ENCODE results near the gene CD300H. TPM values are rescaled to one million over a fixed set of nuclear protein-coding genes. Genes with fewer than 3 reads are reported as not detected.
A peak's percentile ranks its signal among the peaks of the same experiment; 100 is the strongest.

CD300H gene
- total RNA-seq, 1 experiment from 2014 or later, result not detected

DNA sequence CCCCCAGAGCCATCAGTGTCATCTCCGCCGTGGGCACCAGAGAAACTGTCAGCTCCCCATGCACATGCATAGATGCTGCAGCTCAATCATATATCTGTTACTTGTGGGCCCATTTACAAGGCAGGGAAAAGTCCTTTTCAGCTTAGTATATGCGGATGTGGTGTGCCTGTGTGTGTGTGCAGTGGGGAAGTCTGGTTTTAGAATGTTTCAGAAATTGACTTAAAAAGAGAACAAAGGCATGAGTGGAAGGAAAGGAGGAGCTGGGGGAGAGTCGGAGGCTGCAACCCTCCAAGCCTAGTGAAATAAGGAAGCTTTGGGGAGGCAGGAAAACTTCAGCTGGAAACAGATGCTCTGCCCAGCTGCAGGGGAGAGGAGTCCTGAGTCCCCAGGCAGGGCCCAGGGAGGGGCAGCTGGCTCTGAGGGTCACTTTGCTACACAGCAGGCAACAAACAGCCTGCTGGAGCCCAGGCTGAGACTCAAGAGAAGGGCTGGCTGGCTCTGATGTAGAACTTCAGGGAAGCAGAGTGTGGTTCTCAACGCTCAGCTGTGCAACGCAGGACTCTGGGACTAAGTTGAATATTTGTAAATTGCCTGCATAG is 35.8 kb upstream of the CD300H start:
- no TSS peak for BruUV-seq (replicated peaks)
- Histone ChIP-seq H3K4me2 (ENCODE audit: low read length) (no peak overlapping the region), H4K20me1 (ENCODE audit: insufficient read depth) (no peaks in the 10 kb centered on the region), H3K27me3 (ENCODE audit: insufficient read depth, low read length) (peaks cover 67% of the 10 kb centered on the region), H3K36me3 (ENCODE audit: control insufficient read depth in 1 of 2, insufficient read depth in 2 of 2, low read length in 2 of 2) (no peaks in the 10 kb centered on the region), H3K79me2 (ENCODE audit: insufficient read depth, low read length) (no peaks in the 10 kb centered on the region), H3K9me3 (ENCODE audit: control insufficient read depth in 1 of 2, insufficient read depth in 1 of 2, low read depth in 1 of 2, low read length in 2 of 2) (no peaks in the 10 kb centered on the region), H3K4me1 (ENCODE audit: control insufficient read depth in 1 of 2, insufficient read depth in 2 of 2, low read length in 2 of 2) (peaks cover 0 to 8% of the 10 kb centered on the region in 2 experiments; a peak in 1 of 4 replicates), H2AFZ (ENCODE audit: low read depth, low read length, poor library complexity, severe bottlenecking) (no peak overlapping the region), H3K27ac (ENCODE audit: low read depth, low read length) (no peak overlapping the region), H3K9ac (ENCODE audit: low read length) (no peak overlapping the region), H3K9me2 (ENCODE audit: insufficient read depth) (no peaks in the 10 kb centered on the region), H3K4me3 (replicated peaks in 1 of 2; ENCODE audit: low read depth in 1 of 2, low read length in 2 of 2) (no peak overlapping the region)
- POLR2A ChIA-PET, result no interaction called here
- intact Hi-C loops (cut with micrococcal nuclease), result loop anchor here (2.0 to 10.0 kb wide), 2 partner anchors 234 to 298 kb away; no protein-coding TSS in a partner anchor
- no peak for ATAC-seq
- DNase-seq (ENCODE audit: low read depth, low spot score), result no peak
- no peak for TF ChIP-seq CEBPB (IDR thresholded peaks at IDR 0.05; ENCODE audit: low read depth)
- TF ChIP-seq ELF1 (IDR thresholded peaks at IDR 0.05; ENCODE audit: borderline replicate concordance, low read depth), result no peak
- no peak for TF ChIP-seq POLR2A (IDR thresholded peaks at IDR 0.05; ENCODE audit: borderline replicate concordance, extremely low read depth, insufficient read depth, insufficient read length)
- TF ChIP-seq FOSL1 (IDR thresholded peaks at IDR 0.05; ENCODE audit: low read depth), result no peak
- TF ChIP-seq EZH2phosphoT487 (IDR thresholded peaks at IDR 0.05; ENCODE audit: borderline replicate concordance), result no peak
- RAD21 ChIA-PET (ENCODE audit: low non-redundant PET in 1 of 2, low total read pairs in 2 of 2, uncharacterized antibody in 2 of 2, unreplicated experiment in 2 of 2), result interaction anchor here (0.5 to 1.4 kb wide), 3 partner anchors 10 to 126 kb away, joined by 3 read pairs; no protein-coding TSS in a partner anchor
- CTCF ChIA-PET, result interaction anchor here (0.9 to 3.1 kb wide), 9 partner anchors 9 to 235 kb away, joined by 3 to 20 read pairs (median 4); partner anchors contain the start of gene GPR142

DNA sequence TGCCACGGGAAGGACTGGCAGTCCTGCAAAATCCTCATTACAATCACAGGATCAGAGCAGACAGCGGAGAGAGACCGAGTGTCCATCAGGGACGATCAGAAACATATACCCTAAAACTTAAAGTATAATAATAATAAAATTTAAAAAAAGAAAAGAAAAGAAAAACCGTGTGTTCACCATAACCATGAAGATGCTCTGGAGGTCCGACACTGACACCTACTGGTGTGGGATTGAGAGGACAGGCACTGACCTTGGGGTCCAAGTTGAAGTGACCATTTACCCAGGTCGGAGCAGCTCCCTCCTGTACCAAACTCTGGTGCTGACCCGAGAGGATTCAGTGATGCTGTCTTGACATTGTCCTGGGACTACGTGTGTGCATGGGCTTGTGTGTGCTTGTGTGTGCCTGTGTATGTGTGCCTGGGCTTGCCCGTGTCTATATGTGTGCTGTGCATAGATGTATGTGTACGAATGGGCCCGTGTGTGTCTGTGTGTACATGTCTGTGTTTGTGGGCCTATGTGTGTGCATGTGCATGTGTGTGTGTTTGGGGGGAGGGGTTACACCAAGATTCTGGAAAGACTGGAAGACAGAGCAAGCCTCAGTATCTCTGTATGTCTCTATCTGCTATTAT is 34.7 kb upstream of the CD300H start:
- BruUV-seq (replicated peaks), result no TSS peak
- RAD21 ChIA-PET (ENCODE audit: low non-redundant PET in 1 of 2, low total read pairs in 2 of 2, uncharacterized antibody in 2 of 2, unreplicated experiment in 2 of 2), result interaction anchor here (0.8 to 1.4 kb wide), 2 partner anchors 125 to 223 kb away, joined by 3 read pairs; no protein-coding TSS in a partner anchor
- intact Hi-C loops (cut with micrococcal nuclease), result loop anchor here (1.0 to 10.0 kb wide), 7 partner anchors 36 to 297 kb away; no protein-coding TSS in a partner anchor
- no peaks in the 10 kb centered on the region for H4K20me1 ChIP-seq (ENCODE audit: insufficient read depth)
- peaks cover 64% of the 10 kb centered on the region for H3K27me3 ChIP-seq (ENCODE audit: insufficient read depth, low read length)
- POLR2A ChIA-PET, result no interaction called here
- H3K36me3 ChIP-seq (ENCODE audit: control insufficient read depth in 1 of 2, insufficient read depth in 2 of 2, low read length in 2 of 2), result no peaks in the 10 kb centered on the region
- H3K9me2 ChIP-seq (ENCODE audit: insufficient read depth), result no peaks in the 10 kb centered on the region
- ATAC-seq, result peak; percentile 89
- no peaks in the 10 kb centered on the region for H3K79me2 ChIP-seq (ENCODE audit: insufficient read depth, low read length)
- no peak overlapping the region for H3K4me2 ChIP-seq (ENCODE audit: low read length)
- H3K4me1 ChIP-seq (ENCODE audit: control insufficient read depth in 1 of 2, insufficient read depth in 2 of 2, low read length in 2 of 2), result peaks cover 0 to 8% of the 10 kb centered on the region in 2 experiments; a peak in 1 of 4 replicates
- no peak overlapping the region for H3K4me3 ChIP-seq (replicated peaks in 1 of 2; ENCODE audit: low read depth in 1 of 2, low read length in 2 of 2)
- no peak overlapping the region for H2AFZ ChIP-seq (ENCODE audit: low read depth, low read length, poor library complexity, severe bottlenecking)
- H3K9me3 ChIP-seq (ENCODE audit: control insufficient read depth in 1 of 2, insufficient read depth in 1 of 2, low read depth in 1 of 2, low read length in 2 of 2), result no peaks in the 10 kb centered on the region
- CTCF ChIA-PET, result interaction anchor here (0.6 to 3.1 kb wide), 8 partner anchors 8 to 234 kb away, joined by 3 to 20 read pairs (median 4); partner anchors contain the start of gene GPR142
- H3K9ac ChIP-seq (ENCODE audit: low read length), result no peak overlapping the region
- no peak overlapping the region for H3K27ac ChIP-seq (ENCODE audit: low read depth, low read length)
- DNase-seq (ENCODE audit: low read depth, low spot score), result peak; percentile 53
- TF ChIP-seq EZH2phosphoT487 (IDR thresholded peaks at IDR 0.05; ENCODE audit: borderline replicate concordance), result no peak
- TF ChIP-seq, protein P1, sequence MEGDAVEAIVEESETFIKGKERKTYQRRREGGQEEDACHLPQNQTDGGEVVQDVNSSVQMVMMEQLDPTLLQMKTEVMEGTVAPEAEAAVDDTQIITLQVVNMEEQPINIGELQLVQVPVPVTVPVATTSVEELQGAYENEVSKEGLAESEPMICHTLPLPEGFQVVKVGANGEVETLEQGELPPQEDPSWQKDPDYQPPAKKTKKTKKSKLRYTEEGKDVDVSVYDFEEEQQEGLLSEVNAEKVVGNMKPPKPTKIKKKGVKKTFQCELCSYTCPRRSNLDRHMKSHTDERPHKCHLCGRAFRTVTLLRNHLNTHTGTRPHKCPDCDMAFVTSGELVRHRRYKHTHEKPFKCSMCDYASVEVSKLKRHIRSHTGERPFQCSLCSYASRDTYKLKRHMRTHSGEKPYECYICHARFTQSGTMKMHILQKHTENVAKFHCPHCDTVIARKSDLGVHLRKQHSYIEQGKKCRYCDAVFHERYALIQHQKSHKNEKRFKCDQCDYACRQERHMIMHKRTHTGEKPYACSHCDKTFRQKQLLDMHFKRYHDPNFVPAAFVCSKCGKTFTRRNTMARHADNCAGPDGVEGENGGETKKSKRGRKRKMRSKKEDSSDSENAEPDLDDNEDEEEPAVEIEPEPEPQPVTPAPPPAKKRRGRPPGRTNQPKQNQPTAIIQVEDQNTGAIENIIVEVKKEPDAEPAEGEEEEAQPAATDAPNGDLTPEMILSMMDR (IDR thresholded peaks at IDR 0.05 in 2 of 3, conservative IDR thresholded peaks at IDR 0.05 in 1 of 3; ENCODE audit: borderline replicate concordance in 1 of 3, insufficient read depth in 1 of 3, low read depth in 2 of 3, low read length in 2 of 3), result peak; percentile 76 to 95 (median 85)
- TF ChIP-seq, protein P2, sequence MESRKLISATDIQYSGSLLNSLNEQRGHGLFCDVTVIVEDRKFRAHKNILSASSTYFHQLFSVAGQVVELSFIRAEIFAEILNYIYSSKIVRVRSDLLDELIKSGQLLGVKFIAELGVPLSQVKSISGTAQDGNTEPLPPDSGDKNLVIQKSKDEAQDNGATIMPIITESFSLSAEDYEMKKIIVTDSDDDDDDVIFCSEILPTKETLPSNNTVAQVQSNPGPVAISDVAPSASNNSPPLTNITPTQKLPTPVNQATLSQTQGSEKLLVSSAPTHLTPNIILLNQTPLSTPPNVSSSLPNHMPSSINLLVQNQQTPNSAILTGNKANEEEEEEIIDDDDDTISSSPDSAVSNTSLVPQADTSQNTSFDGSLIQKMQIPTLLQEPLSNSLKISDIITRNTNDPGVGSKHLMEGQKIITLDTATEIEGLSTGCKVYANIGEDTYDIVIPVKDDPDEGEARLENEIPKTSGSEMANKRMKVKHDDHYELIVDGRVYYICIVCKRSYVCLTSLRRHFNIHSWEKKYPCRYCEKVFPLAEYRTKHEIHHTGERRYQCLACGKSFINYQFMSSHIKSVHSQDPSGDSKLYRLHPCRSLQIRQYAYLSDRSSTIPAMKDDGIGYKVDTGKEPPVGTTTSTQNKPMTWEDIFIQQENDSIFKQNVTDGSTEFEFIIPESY (IDR thresholded peaks at IDR 0.05; ENCODE audit: extremely low read depth, insufficient replicate concordance, low read length), result no peak
- TF ChIP-seq RAD21 (IDR thresholded peaks at IDR 0.05; ENCODE audit: low read depth), result peak; percentile 94
- TF ChIP-seq JUND (IDR thresholded peaks at IDR 0.05), result no peak
- no peak for TF ChIP-seq SP1 (IDR thresholded peaks at IDR 0.05; ENCODE audit: low read depth)

Measured in HCT116 (cell line).